Natural killer cell treated with Interleukin-12 subunit alpha and Interleukin-12 subunit beta and Interleukin-15 and Interleukin-18, amount 100 ng/mL, for 72 hours (primary cell): ENCODE measurements around the gene TANGO6. TPM values are rescaled to one million over a fixed set of nuclear protein-coding genes. Genes with fewer than 3 reads are reported as not detected.
A peak's percentile ranks its signal among the peaks of the same experiment; 100 is the strongest.
"Not testable (repeated sequence)": the region's sequence is repeated elsewhere in the genome, so short reads cannot be mapped to it uniquely, and the experiment has no call there.

ENCODE experiments used
- ATAC-seq, 2 donors: fragments of 150-1000 bp; cut with Tn5 transposase in 1 of 2; sonication (Bioruptor Pico), chemical (Tn5 transposase) in 1 of 2; 2 replicates each; pipeline ENCODE4 v1.10.0; 2021
- DNase-seq: peaks from one replicate; pipeline ENCODE4 v3.0.0; 2022; ENCODE audit warnings: low spot score
- H3K27ac Mint-ChIP-seq, 2 donors: 1 replicate in 1 of 2; 2 replicates in 1 of 2; pipeline ENCODE4 v1.8.0; 2022; ENCODE audit warnings: mixed read lengths in 2 of 2, mild to moderate bottlenecking in 1 of 2, moderate library complexity in 1 of 2
- H3K27me3 Mint-ChIP-seq, 2 donors: 1 replicate in 1 of 2; 2 replicates in 1 of 2; pipeline ENCODE4 v1.8.0; 2022; ENCODE audit warnings: mixed read lengths in 2 of 2
- H3K36me3 Mint-ChIP-seq: one replicate; pipeline ENCODE4 v1.8.0; 2022; ENCODE audit warnings: mixed read lengths
- H3K4me1 Mint-ChIP-seq, 2 donors: 1 replicate in 1 of 2; 2 replicates in 1 of 2; pipeline ENCODE4 v1.8.0; 2022; ENCODE audit warnings: low read depth in 2 of 2, mixed read lengths in 2 of 2, mild to moderate bottlenecking in 1 of 2
- H3K4me3 Mint-ChIP-seq: one replicate; pipeline ENCODE4 v1.8.0; 2022; ENCODE audit warnings: mixed read lengths
- H3K9me3 Mint-ChIP-seq: 2 replicates; pipeline ENCODE4 v1.8.0; 2022; ENCODE audit warnings: mixed read lengths
- total RNA-seq, 2 donors: library from RNA; stranded (reverse); gene quantifications; one replicate each; pipeline ENCODE4 v1.2.3, GENCODE V29; 2022

The TANGO6 gene
- total RNA-seq, 2 donors from 2014 or later: 26.6 to 62.3 TPM

DNA sequence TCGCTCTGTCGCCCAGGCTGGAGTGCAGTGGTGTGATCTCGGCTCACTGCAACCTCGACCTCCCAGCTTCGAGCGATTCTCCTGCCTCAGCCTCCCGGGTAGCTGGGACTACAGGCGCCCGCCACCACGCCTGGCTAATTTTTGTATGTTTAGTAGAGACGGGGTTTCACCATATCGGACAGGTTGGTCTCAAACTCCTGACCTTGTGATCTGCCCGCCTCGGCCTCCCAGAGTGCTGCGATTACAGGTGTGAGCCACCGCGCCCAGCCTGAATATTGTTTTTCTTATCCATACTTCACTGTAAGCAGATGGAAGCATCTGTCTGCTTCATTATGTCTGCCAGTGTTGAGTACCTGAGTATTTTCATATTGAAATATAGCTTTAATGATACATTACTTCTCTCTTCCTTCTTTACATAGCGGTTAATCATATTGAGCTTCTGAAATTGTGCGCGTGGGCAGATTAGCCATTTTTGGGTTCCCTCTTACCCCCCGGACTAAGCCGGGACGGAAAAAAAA is 308 bp upstream of the TANGO6 start:
- peak overlapping the region; percentile 84 to 85 for H3K27ac Mint-ChIP-seq
- peaks cover 19 to 23% of the 10 kb centered on the region in 2 donors for H3K4me1 Mint-ChIP-seq
- not testable (repeated sequence) for H3K36me3 Mint-ChIP-seq, ATAC-seq, DNase-seq, H3K9me3 Mint-ChIP-seq, H3K27me3 Mint-ChIP-seq
- peak overlapping the region; percentile 96 for H3K4me3 Mint-ChIP-seq

DNA sequence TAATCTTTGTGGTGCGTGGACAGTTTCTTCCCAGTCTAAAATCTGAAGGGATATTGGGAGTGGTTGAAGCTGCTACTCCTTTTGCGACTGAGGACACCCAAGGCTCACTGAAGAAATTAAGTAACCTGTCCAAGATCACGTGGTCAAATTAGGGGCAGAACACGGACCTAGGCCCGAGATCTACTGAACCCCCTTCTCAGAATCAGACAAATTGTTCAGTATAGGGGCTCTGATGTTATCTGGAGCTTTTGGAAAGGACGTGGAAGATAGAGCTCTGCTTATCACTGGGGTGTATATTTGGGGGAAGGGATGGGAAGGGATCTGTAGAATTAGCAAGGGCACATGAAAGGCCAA is 857 bp downstream of the TANGO6 start:
- no peak for ATAC-seq
- Mint-ChIP-seq H3K9me3 (no peaks in the 10 kb centered on the region), H3K4me3 (peak overlapping the region; percentile 96), H3K27me3 (no peaks in the 10 kb centered on the region), H3K4me1 (peaks cover 20 to 23% of the 10 kb centered on the region in 2 donors), H3K36me3 (no peaks in the 10 kb centered on the region), H3K27ac (peak overlapping the region; percentile 84 to 85)
- no peak for DNase-seq

DNA sequence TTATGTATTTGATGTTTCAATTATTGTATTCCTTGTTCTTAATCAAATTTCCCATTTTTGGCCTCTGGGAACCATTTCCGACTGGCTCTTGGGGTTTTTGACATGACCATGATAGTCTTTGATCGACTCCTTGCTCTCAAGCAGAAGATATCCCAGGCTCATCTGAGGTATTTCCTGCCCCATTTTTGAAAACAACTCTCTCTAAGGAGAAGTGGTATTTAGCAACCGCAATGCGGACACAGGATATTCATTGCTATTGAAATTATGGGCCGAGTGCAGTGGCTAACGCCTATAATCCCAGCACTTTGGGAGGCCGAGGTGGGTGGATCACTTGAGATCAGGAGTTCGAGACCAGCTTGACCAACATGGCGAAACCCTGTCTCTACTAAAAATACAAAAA is 5.5 kb downstream of the TANGO6 start:
- Mint-ChIP-seq H3K36me3 (no peaks in the 10 kb centered on the region), H3K4me1 (peaks cover 18% of the 10 kb centered on the region in 2 donors), H3K4me3 (no peak overlapping the region), H3K27ac (no peak overlapping the region), H3K9me3 (no peaks in the 10 kb centered on the region), H3K27me3 (no peaks in the 10 kb centered on the region)
- DNase-seq (no peak), ATAC-seq (no peak)

DNA sequence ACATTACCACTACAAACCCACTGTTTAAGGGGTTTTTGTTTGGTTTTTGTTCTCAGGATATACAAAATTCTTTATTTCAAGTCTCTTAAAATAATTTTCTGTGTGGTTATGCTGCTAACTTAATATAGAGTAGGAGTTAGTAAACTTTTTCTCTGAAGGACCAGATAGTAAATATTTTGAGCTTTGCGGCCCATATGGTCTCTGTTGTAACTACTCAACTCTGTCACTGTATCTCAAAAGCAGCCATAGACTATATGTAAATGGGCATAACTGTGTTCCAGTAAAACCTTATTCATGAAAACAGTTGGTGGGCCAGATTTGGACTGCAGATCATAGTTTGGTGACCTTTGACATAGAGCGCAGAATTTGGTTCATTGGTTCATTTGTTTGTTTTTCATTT is 7.2 kb downstream of the TANGO6 start:
- Mint-ChIP-seq H3K9me3 (no peaks in the 10 kb centered on the region), H3K27me3 (no peaks in the 10 kb centered on the region), H3K4me1 (peaks cover 9 to 13% of the 10 kb centered on the region in 2 donors), H3K36me3 (no peaks in the 10 kb centered on the region), H3K27ac (no peak overlapping the region), H3K4me3 (no peak overlapping the region)
- ATAC-seq: no peak
- no peak for DNase-seq

DNA sequence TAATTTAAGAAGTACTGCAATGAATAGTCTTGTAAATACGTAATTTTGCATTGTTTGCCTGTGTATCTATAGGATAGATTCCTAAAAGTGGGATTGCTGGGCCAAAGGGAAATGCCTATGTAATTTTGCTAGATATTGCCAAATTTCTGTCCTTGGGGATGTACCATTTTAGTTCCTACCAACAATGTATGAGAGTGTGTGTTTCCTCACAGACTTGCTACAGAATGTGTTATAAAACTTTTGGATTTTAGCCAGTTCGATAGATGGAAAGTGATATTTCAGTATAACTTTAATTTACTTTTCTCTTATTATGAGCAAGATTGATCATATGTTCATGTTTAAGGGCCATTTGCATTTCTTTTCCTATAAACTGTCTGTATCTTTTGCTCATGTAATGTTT is 8.3 kb downstream of the TANGO6 start:
- no peak for DNase-seq
- no peak for ATAC-seq
- Mint-ChIP-seq H3K27me3 (no peaks in the 10 kb centered on the region), H3K4me3 (no peak overlapping the region), H3K9me3 (no peaks in the 10 kb centered on the region), H3K27ac (no peak overlapping the region), H3K4me1 (peaks cover 14 to 15% of the 10 kb centered on the region in 2 donors), H3K36me3 (no peaks in the 10 kb centered on the region)

DNA sequence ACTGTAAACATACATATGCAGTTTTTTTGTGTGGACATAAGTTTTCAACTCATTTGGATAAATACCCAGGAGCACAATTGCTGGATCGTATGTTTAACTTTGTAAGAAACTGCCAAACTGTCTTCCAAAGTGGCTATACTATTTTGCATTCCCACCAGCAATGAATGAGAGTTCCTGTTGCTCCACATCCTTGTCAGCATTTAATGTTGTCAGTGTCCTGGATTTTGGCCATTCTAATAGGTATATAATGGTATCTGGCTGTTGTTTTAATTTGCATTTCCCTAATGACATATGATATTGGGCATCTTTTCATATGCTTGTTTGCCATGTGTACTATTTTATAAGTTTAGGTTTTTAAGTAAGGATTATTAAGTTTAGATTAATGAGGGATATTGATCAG is 14.1 kb downstream of the TANGO6 start:
- Mint-ChIP-seq H3K27me3 (no peaks in the 10 kb centered on the region), H3K4me3 (no peak overlapping the region), H3K36me3 (peaks cover 9% of the 10 kb centered on the region), H3K27ac (no peak overlapping the region), H3K4me1 (peaks cover 5 to 6% of the 10 kb centered on the region in 2 donors), H3K9me3 (no peaks in the 10 kb centered on the region)
- ATAC-seq: no peak
- DNase-seq: no peak

DNA sequence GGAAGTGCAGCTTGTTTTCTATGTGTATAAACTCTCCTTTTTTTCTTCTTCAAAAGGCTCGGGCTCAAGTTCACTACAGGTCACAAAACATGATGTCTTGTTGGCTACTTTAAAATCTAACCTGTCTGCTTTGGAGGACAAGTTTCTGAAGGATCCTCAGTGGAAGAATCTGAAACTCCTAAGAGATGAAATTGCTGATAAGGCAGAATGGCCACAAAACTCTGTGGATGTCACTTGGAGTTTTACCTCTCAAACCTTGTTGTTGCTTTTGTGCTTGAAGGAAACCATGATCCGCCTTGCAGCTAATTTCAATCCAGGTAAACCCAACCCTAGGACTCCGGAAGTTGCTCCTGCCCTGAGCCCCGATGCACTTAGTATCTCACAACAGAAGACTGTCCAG is 16.5 kb downstream of the TANGO6 start:
- Mint-ChIP-seq H3K27me3 (no peaks in the 10 kb centered on the region), H3K36me3 (peaks cover 9% of the 10 kb centered on the region), H3K4me1 (peaks cover 5 to 6% of the 10 kb centered on the region in 2 donors), H3K27ac (no peak overlapping the region), H3K9me3 (no peaks in the 10 kb centered on the region), H3K4me3 (no peak overlapping the region)
- DNase-seq: no peak
- no peak for ATAC-seq

DNA sequence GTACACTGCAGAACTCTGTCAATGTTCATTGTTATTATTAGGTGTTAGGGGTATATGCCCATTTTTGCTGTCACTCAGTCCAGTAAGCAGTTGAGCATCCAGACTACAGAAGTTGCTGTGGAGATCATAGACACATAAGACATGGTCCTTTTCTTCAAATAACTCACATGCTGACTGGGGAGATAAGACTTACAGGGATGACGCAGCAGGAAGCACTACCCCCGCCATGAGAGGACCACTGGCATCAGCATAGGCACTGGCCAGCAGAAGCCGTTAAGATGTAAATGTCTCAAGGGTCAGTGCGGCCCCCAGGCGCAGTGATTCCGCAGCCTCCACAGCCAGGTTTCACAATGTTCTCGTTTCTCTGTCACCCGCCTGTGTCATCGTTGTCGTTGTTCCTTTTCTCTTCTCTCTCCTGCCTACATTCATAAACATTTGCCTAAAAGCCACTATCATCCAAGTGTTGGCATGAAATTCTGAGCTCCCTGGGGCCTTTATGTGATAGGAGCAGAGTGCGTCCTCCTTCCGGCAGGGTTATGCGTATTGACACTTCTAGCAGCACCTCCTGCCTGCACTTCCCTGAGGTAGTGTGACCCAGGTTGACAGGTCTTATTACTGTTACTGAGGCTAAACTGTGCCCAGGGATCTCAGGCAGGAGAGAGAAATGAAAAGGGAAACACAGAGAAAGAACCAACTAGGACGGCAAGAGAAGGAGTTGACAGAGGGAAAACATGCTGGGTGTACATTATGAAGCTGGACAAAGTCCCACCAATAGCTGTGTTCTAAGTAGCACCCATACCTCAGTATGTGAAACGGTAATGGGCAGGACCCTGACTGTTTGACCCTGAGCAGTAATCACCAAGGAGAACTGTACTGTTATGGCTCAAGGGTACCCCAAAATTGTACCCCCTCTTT is 17.9 kb downstream of the TANGO6 start:
- no peak for ATAC-seq
- Mint-ChIP-seq H3K27me3 (no peaks in the 10 kb centered on the region), H3K36me3 (peaks cover 9% of the 10 kb centered on the region), H3K4me3 (no peak overlapping the region), H3K9me3 (no peaks in the 10 kb centered on the region), H3K27ac (no peak overlapping the region), H3K4me1 (peaks cover under 1 to 3% of the 10 kb centered on the region in 2 donors)
- no peak for DNase-seq

DNA sequence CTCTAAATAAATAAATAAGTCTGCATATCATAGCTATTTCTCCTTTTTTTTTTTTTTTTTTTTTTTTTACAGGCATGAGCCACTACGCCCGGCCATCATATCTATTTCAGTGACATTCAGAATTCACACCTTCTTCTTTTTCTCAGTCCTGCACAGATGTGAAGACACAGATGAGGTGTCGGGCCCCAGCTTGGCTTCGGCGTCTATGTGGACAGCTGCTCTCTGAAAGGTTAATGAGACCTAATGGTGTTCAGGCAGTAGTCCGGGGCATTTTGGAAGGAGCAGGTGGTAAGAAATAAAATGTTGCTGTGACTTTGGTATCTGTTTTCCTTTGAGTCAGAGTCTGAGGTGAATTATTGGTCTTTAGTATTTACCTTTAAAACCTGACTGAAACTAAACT is 23.6 kb downstream of the TANGO6 start:
- H3K27ac Mint-ChIP-seq: no peak overlapping the region
- peaks cover 0 to 9% of the 10 kb centered on the region in 2 donors for H3K4me1 Mint-ChIP-seq
- no peaks in the 10 kb centered on the region for H3K27me3 Mint-ChIP-seq
- no peak for DNase-seq
- peaks cover 4% of the 10 kb centered on the region for H3K36me3 Mint-ChIP-seq
- H3K9me3 Mint-ChIP-seq: no peaks in the 10 kb centered on the region
- H3K4me3 Mint-ChIP-seq: no peak overlapping the region
- ATAC-seq: no peak

DNA sequence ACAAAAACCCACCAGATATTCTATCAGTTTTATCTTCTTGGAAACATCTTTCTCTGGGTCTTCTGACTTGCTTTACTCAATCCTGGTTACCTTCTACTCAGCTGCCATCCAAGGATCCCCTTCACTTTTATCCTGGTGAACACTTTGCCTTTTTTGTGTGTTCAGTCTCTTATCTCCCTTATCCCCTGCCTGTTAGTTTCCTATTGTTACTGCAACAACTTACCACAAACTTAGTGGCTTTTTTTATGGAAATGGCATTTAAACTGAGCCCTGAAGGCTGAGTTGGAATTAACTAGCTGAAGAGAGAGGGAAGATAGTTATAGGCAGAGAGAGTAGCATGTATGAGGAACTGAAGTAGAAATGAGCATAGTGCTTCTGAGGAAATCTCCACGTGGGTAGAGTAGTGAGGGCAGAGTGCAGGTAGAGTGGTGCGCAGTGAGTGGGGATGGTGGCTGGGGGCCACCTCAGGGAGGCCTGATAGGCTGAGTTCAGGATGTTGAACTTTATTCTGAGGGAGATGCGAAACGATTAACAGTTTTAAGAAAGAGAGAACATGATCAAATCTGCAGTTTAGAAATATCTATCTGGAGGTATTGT is 26.3 kb downstream of the TANGO6 start:
- no peak overlapping the region for H3K27ac Mint-ChIP-seq
- no peaks in the 10 kb centered on the region for H3K9me3 Mint-ChIP-seq
- no peak overlapping the region for H3K4me3 Mint-ChIP-seq
- H3K4me1 Mint-ChIP-seq: peaks cover 0 to 9% of the 10 kb centered on the region in 2 donors
- ATAC-seq: no peak
- H3K27me3 Mint-ChIP-seq: no peaks in the 10 kb centered on the region
- H3K36me3 Mint-ChIP-seq: peaks cover 11% of the 10 kb centered on the region
- DNase-seq: no peak

DNA sequence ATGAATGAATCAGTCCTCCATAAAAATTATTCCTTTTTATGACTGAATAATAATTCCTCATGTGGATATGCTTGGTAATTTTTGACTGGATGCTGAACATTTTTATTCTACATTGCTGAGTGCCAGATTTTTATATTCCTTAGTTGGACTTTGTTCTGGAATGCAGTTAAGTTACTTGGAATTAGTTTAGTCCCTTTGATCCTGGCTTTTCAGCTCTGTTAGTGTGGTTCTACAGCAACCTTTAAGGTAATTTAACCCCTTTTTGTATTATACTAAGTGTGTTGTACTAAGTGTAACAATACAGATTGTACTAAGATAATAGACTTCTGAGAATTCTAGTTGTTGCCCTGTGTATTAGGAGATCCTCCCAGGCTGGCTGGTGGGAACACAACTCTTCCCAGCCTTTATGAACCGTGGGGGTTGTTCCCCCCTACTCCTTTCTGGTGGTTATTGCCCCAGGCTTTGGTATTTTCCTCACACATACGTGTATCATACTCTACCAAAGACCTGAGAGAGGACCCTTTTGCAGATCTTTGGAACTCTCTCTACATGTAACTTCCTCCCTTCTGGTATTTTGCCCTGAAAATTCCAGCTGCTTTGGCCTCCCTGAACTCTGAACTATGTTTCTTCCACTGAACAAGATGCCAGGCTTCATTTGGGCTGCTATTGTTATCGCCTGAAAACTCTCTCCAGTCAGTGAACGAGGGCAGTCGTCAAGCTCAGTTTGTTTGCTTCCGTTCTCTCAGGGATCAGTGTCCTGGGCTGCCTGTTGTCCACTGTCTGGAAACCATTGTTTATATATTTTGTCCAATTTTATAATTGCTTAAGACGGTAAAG is 30.5 kb downstream of the TANGO6 start:
- H3K27me3 Mint-ChIP-seq: no peaks in the 10 kb centered on the region
- no peak for DNase-seq
- no peaks in the 10 kb centered on the region for H3K9me3 Mint-ChIP-seq
- no peak for ATAC-seq
- H3K36me3 Mint-ChIP-seq: peaks cover 20% of the 10 kb centered on the region
- H3K4me3 Mint-ChIP-seq: no peak overlapping the region
- peaks cover 0 to 9% of the 10 kb centered on the region in 2 donors for H3K4me1 Mint-ChIP-seq
- no peak overlapping the region for H3K27ac Mint-ChIP-seq

DNA sequence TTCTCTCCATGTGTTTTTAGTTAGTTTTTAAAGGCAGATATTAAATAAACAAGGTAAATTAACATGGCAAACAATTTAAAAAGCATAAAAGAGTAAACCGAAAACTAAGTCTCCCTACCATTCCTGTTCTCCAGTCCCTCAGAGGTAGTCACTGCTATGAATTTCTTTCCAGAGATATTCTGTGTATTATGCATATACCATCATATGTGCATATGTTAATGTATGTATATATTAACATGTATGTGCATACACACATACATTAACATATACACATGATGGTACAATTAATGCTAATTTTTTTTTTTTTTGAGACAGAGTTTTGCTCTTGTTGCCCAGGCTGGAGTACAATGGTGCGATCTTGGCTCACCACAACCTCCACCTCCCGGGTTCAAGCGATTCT is 32.5 kb downstream of the TANGO6 start:
- H3K9me3 Mint-ChIP-seq: no peaks in the 10 kb centered on the region

DNA sequence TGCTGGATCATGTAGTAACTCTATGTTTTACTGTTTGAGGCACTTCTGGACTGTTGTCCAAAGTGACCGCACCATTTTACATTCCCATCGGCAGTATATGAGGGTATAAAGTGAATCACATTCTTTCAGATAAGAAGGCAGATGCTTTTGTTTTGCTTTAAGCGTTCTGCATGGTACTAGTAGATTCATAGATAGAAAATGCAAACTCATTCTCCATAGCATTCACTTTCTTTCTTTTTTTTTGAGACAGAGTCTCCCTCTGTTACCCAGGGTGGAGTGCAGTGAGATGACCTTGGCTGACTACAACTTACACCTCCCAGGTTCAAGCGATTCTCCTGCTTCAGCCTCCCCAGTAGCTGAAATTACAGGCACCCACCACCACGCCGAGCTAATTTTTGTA is 40.4 kb downstream of the TANGO6 start:
- DNase-seq (no peak), ATAC-seq (no peak)
- H3K27me3 Mint-ChIP-seq: no peaks in the 10 kb centered on the region
- no peak overlapping the region for H3K27ac Mint-ChIP-seq
- no peaks in the 10 kb centered on the region for H3K9me3 Mint-ChIP-seq
- peaks cover 5% of the 10 kb centered on the region for H3K36me3 Mint-ChIP-seq
- H3K4me1 Mint-ChIP-seq: no peaks in the 10 kb centered on the region
- H3K4me3 Mint-ChIP-seq: no peak overlapping the region

More for the DNA sequence above, 32.5 kb downstream of the TANGO6 start:
- Mint-ChIP-seq H3K4me3 (no peak overlapping the region), H3K27ac (no peak overlapping the region), H3K36me3 (peaks cover 16% of the 10 kb centered on the region), H3K27me3 (no peaks in the 10 kb centered on the region), H3K4me1 (no peaks in the 10 kb centered on the region)
- no peak for DNase-seq
- no peak for ATAC-seq
